Measurements from ENCODE around the gene GNB3. TPM values are rescaled to one million over a fixed set of nuclear protein-coding genes. Genes with fewer than 3 reads are reported as not detected.

Gene GNB3
- polyA plus RNA-seq, 2 of the 4 experiments (the other 2 are of a cell fraction), result 0.94 to 2.7 TPM

DNA sequence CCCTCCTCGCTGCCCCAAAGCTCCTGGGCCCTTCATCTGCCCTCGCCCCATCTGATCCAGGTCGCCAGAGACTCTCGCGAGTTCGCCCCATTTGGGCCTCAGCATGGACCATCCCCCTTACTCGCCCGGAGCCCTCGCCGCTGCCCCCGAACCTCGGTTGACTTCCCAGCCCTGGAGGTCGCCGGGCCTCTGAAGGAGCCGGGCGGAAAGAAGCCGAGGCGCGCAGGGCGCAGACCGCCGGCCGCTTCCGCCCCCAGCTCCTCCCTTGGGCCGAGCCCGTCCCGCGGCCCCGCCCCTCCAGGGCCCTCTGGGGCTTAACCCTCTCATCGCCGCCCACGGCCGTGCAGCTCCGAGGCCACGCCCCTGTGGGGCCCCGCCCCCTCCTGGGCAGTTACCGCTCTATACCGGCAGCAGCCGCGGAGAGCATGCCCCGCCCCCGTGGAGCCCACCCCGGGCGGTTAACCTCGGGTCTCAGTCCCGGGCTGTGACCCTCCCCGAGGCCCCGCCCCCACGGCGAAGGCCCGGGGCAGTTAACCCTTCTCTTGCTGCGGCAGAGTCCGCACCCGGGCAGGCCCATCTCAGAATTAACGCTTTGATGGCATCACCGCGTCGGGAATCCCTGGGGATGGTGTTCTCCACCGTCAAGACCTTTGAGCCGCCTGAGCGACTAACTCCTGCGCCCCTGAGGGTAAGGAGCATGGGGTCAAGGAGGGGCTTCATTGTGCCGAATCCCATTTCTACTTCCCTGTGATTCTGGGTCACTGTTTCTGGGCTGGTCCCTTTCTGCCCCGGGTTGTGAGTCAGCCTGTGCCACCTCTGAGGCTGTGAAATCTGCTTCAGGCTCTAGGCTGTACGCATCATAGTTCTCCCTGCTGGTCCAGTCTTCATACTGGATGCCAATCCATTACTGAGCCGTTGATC is 32.6 kb downstream of the GNB3 start, which contains the start of gene SPSB2 (continued):
- TF ChIP-seq, protein P1, sequence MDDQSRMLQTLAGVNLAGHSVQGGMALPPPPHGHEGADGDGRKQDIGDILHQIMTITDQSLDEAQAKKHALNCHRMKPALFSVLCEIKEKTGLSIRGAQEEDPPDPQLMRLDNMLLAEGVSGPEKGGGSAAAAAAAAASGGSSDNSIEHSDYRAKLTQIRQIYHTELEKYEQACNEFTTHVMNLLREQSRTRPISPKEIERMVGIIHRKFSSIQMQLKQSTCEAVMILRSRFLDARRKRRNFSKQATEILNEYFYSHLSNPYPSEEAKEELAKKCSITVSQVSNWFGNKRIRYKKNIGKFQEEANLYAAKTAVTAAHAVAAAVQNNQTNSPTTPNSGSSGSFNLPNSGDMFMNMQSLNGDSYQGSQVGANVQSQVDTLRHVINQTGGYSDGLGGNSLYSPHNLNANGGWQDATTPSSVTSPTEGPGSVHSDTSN (IDR thresholded peaks at IDR 0.05), result peak; percentile 77
- TF ChIP-seq HOXB13 (CRISPR knock-in tag; IDR thresholded peaks at IDR 0.05; ENCODE audit: low read depth), result no peak
- no peak for TF ChIP-seq FOXS1 (CRISPR knock-in tag; IDR thresholded peaks at IDR 0.05)
- TF ChIP-seq, protein P2, sequence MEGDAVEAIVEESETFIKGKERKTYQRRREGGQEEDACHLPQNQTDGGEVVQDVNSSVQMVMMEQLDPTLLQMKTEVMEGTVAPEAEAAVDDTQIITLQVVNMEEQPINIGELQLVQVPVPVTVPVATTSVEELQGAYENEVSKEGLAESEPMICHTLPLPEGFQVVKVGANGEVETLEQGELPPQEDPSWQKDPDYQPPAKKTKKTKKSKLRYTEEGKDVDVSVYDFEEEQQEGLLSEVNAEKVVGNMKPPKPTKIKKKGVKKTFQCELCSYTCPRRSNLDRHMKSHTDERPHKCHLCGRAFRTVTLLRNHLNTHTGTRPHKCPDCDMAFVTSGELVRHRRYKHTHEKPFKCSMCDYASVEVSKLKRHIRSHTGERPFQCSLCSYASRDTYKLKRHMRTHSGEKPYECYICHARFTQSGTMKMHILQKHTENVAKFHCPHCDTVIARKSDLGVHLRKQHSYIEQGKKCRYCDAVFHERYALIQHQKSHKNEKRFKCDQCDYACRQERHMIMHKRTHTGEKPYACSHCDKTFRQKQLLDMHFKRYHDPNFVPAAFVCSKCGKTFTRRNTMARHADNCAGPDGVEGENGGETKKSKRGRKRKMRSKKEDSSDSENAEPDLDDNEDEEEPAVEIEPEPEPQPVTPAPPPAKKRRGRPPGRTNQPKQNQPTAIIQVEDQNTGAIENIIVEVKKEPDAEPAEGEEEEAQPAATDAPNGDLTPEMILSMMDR (IDR thresholded peaks at IDR 0.05), result no peak
- no peak for TF ChIP-seq NR3C1 (IDR thresholded peaks at IDR 0.05)
- TF ChIP-seq HMGXB4 (CRISPR knock-in tag; IDR thresholded peaks at IDR 0.05; ENCODE audit: borderline replicate concordance), result no peak
- TF ChIP-seq POLR2A (IDR thresholded peaks at IDR 0.05; ENCODE audit: low read length), result peak; percentile 82
- no peak for TF ChIP-seq FOSB (CRISPR knock-in tag; IDR thresholded peaks at IDR 0.05)
- no peak for TF ChIP-seq RCOR1 (IDR thresholded peaks at IDR 0.05; ENCODE audit: low read depth, low read length)
- no peak for TF ChIP-seq NPAS2 (CRISPR knock-in tag; IDR thresholded peaks at IDR 0.05; ENCODE audit: borderline replicate concordance)
- TF ChIP-seq, protein P3, sequence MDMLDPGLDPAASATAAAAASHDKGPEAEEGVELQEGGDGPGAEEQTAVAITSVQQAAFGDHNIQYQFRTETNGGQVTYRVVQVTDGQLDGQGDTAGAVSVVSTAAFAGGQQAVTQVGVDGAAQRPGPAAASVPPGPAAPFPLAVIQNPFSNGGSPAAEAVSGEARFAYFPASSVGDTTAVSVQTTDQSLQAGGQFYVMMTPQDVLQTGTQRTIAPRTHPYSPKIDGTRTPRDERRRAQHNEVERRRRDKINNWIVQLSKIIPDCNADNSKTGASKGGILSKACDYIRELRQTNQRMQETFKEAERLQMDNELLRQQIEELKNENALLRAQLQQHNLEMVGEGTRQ (IDR thresholded peaks at IDR 0.05), result 0 out of 2 replicates have a peak, but pooled peaks have one; percentile 2
- TF ChIP-seq, protein P4, sequence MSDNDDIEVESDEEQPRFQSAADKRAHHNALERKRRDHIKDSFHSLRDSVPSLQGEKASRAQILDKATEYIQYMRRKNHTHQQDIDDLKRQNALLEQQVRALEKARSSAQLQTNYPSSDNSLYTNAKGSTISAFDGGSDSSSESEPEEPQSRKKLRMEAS (IDR thresholded peaks at IDR 0.05), result peak; percentile 79
- peak; percentile 7 to 26; a peak in 3 of 5 replicates for TF ChIP-seq RAD21 (conservative IDR thresholded peaks at IDR 0.05 in 1 of 2, IDR thresholded peaks at IDR 0.05 in 1 of 2)
- TF ChIP-seq GATA3 (IDR thresholded peaks at IDR 0.05; ENCODE audit: borderline replicate concordance), result no peak
- TF ChIP-seq EHMT2 (IDR thresholded peaks at IDR 0.05; ENCODE audit: low read depth), result no peak
- TF ChIP-seq HDAC2 (IDR thresholded peaks at IDR 0.05), result no peak
- TF ChIP-seq PHF8 (IDR thresholded peaks at IDR 0.05; ENCODE audit: borderline replicate concordance, low read depth), result no peak; the same call in 1 of the 2 replicates
- TF ChIP-seq JUN (IDR thresholded peaks at IDR 0.05), result peak in 1 of 2 experiments; percentile 66; a peak in 4 of 5 replicates
- no peak for TF ChIP-seq NFE2L2 (conservative IDR thresholded peaks at IDR 0.05; ENCODE audit: low read length)
- TF ChIP-seq E2F6 (IDR thresholded peaks at IDR 0.05; ENCODE audit: borderline replicate concordance, low read depth), result peak; percentile 20; the same call in 1 of the 2 replicates
- TF ChIP-seq HOXB5 (CRISPR knock-in tag; IDR thresholded peaks at IDR 0.05), result no peak; the same call in 1 of the 2 replicates
- no peak for TF ChIP-seq CEBPB (IDR thresholded peaks at IDR 0.05)
- TF ChIP-seq KDM1A (IDR thresholded peaks at IDR 0.05; ENCODE audit: low read depth), result no peak
- no peak for TF ChIP-seq POLR2AphosphoS2 (conservative IDR thresholded peaks at IDR 0.05; ENCODE audit: low read length)
- TF ChIP-seq, protein P5, sequence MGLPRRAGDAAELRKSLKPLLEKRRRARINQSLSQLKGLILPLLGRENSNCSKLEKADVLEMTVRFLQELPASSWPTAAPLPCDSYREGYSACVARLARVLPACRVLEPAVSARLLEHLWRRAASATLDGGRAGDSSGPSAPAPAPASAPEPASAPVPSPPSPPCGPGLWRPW (IDR thresholded peaks at IDR 0.05), result no peak
- no peak for TF ChIP-seq HEYL (CRISPR knock-in tag; IDR thresholded peaks at IDR 0.05)
- TF ChIP-seq ZC3H11A (IDR thresholded peaks at IDR 0.05), result 0 out of 2 replicates have a peak, but pooled peaks have one; percentile 3
- no peak; the same call in 1 of the 2 replicates for TF ChIP-seq MAZ (IDR thresholded peaks at IDR 0.05; ENCODE audit: borderline replicate concordance, low read depth, low read length)
- no peak for TF ChIP-seq JUNB (IDR thresholded peaks at IDR 0.05)
- TF ChIP-seq BCL3 (IDR thresholded peaks at IDR 0.05), result no peak
- TF ChIP-seq SMC3 (IDR thresholded peaks at IDR 0.05), result peak; percentile 14; the same call in 1 of the 3 replicates
- no peak for TF ChIP-seq SREBF2 (IDR thresholded peaks at IDR 0.05)
- TF ChIP-seq ELK1 (IDR thresholded peaks at IDR 0.05; ENCODE audit: low read depth, low read length), result no peak
